ENCODE measurements around the gene PPP2R2D. TPM values are rescaled to one million over a fixed set of nuclear protein-coding genes. Genes with fewer than 3 reads are reported as not detected.

The PPP2R2D gene
- polyA plus RNA-seq, 1 of the 3 experiments (the other 2 are of a cell fraction): 25.1 TPM

DNA sequence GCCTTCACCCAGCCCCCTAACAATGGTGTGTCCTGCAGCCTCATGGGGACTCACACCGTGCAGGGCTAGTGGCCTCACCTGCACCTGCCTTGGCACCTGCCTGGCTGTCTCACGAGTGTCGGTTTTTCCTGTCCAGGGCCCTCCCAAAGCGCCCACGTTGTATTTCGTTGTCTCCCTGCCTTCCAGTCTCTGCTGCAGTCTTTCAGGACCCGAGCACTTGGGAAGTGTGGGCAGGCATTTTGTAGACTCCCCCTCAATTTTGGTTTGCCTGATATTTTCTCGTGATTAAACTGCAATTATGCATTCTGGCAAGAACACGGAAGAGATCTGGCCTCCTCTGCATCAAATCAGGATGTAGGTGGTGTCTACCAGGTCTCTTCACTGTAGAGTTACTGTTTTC is 63.0 kb downstream of the PPP2R2D start:
- DNase-seq: no peak
- no peaks in the 10 kb centered on the region for H4K20me1 ChIP-seq (ENCODE audit: insufficient read depth)
- H3K4me2 ChIP-seq: no peak overlapping the region
- H3K27ac ChIP-seq (ENCODE audit: low read depth in 2 of 2, low read length in 1 of 2): 0 out of 4 replicates have a peak overlapping the region, but pooled peaks of 1 of the 2 experiments have one; percentile 17
- ChIA-PET CTCF (interaction anchor here (1.7 kb wide), 1 partner anchor 15 kb away, joined by 5 read pairs; no protein-coding TSS in a partner anchor), POLR2A (no interaction called here)
- peaks cover 20% of the 10 kb centered on the region for H3F3A ChIP-seq (replicated peaks; ENCODE audit: insufficient read depth)
- no peaks in the 10 kb centered on the region for H3K9me2 ChIP-seq
- H3K4me3 ChIP-seq (ENCODE audit: low read depth in 2 of 2, low read length in 1 of 2): no peak overlapping the region
- TF ChIP-seq TEAD4 (IDR thresholded peaks at IDR 0.05; ENCODE audit: borderline replicate concordance, insufficient read depth): no peak
- TF ChIP-seq CHD2 (IDR thresholded peaks at IDR 0.05; ENCODE audit: low read length, partially characterized antibody): no peak
- TF ChIP-seq JUND (IDR thresholded peaks at IDR 0.05): no peak
- TF ChIP-seq NRF1 (IDR thresholded peaks at IDR 0.05; ENCODE audit: low read depth, low read length): no peak
- no peak for TF ChIP-seq TCF12 (IDR thresholded peaks at IDR 0.05)
- no peak for TF ChIP-seq FOSL2 (IDR thresholded peaks at IDR 0.05; ENCODE audit: borderline replicate concordance, low read depth)
- TF ChIP-seq, protein P1, sequence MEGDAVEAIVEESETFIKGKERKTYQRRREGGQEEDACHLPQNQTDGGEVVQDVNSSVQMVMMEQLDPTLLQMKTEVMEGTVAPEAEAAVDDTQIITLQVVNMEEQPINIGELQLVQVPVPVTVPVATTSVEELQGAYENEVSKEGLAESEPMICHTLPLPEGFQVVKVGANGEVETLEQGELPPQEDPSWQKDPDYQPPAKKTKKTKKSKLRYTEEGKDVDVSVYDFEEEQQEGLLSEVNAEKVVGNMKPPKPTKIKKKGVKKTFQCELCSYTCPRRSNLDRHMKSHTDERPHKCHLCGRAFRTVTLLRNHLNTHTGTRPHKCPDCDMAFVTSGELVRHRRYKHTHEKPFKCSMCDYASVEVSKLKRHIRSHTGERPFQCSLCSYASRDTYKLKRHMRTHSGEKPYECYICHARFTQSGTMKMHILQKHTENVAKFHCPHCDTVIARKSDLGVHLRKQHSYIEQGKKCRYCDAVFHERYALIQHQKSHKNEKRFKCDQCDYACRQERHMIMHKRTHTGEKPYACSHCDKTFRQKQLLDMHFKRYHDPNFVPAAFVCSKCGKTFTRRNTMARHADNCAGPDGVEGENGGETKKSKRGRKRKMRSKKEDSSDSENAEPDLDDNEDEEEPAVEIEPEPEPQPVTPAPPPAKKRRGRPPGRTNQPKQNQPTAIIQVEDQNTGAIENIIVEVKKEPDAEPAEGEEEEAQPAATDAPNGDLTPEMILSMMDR (IDR thresholded peaks at IDR 0.05): no peak
- TF ChIP-seq, protein P2, sequence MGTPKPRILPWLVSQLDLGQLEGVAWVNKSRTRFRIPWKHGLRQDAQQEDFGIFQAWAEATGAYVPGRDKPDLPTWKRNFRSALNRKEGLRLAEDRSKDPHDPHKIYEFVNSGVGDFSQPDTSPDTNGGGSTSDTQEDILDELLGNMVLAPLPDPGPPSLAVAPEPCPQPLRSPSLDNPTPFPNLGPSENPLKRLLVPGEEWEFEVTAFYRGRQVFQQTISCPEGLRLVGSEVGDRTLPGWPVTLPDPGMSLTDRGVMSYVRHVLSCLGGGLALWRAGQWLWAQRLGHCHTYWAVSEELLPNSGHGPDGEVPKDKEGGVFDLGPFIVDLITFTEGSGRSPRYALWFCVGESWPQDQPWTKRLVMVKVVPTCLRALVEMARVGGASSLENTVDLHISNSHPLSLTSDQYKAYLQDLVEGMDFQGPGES (IDR thresholded peaks at IDR 0.05; ENCODE audit: low read depth, low read length): no peak
- no peak for TF ChIP-seq REST (IDR thresholded peaks at IDR 0.05; ENCODE audit: low read depth, low read length)
- no peak for TF ChIP-seq RAD21 (IDR thresholded peaks at IDR 0.05; ENCODE audit: low read length)
- TF ChIP-seq POLR2AphosphoS5 (IDR thresholded peaks at IDR 0.05; ENCODE audit: low read depth, low read length): no peak
- no peak for TF ChIP-seq YY1 (IDR thresholded peaks at IDR 0.05; ENCODE audit: low read depth)
- TF ChIP-seq GATA2 (CRISPR knock-in tag; IDR thresholded peaks at IDR 0.05): no peak
- H3K9ac ChIP-seq: no peak overlapping the region
- H3K4me1 ChIP-seq (ENCODE audit: control insufficient read depth in 1 of 2, insufficient read depth in 2 of 2, low read depth in 1 of 2, low read length in 1 of 2): peaks cover 7 to 27% of the 10 kb centered on the region in 2 experiments; a peak in 2 of 4 replicates
- no peaks in the 10 kb centered on the region for H3K9me3 ChIP-seq
- no peaks in the 10 kb centered on the region for H3K27me3 ChIP-seq (ENCODE audit: insufficient read depth)
- H3K36me3 ChIP-seq (replicated peaks in 1 of 2; ENCODE audit: control insufficient read depth in 1 of 2, insufficient read depth in 2 of 2, low read length in 1 of 2): peaks cover 14 to 18% of the 10 kb centered on the region in 2 experiments
- no peak overlapping the region for H2AFZ ChIP-seq (ENCODE audit: low read depth)
- 82% methylated on average over 9 of the region's 9 CpGs for WGBS (ENCODE audit: low lambda C conversion rate)
- H3K79me2 ChIP-seq (ENCODE audit: insufficient read depth): 0 out of 2 replicates have a peak, but pooled peaks cover 2% of the 10 kb centered on the region

All from SK-N-SH (cell line).